Psoas muscle (tissue), 8 donors: ENCODE data around the gene DCBLD2. TPM values are rescaled to one million over a fixed set of nuclear protein-coding genes. Genes with fewer than 3 reads are reported as not detected.

Source experiments
- ATAC-seq, 4 donors: fragments of 200-7000 bp; cut with Tn5 transposase; one replicate each; pipeline ENCODE4 v1.9.1; 2020; ENCODE audit warnings: moderate library complexity in 3 of 4, mild to moderate bottlenecking in 2 of 4
- DNase-seq, 2 donors: peaks; one replicate each; pipeline ENCODE4 v3.0.0-alpha.2; 2020
- H3K27ac ChIP-seq: fragments of 200-600 bp; one replicate; pipeline ENCODE4 v1.8.0; 2022
- H3K27me3 ChIP-seq, 3 donors: fragments of 200-600 bp in 1 of 3; one replicate each; pipeline versions ENCODE4 v1.6.1 to v1.8.0; 2013 to 2022; ENCODE audit warnings: low read length in 2 of 3, mild to moderate bottlenecking in 2 of 3, moderate library complexity in 1 of 3; ENCODE audit not compliant: insufficient read depth in 3 of 3
- H3K36me3 ChIP-seq, 2 donors: fragments of 200-600 bp in 1 of 2; one replicate each; pipeline versions ENCODE4 v1.6.1 to v1.8.0; 2013 to 2022; ENCODE audit warnings: low read depth in 1 of 2, mild to moderate bottlenecking in 1 of 2, moderate library complexity in 1 of 2; ENCODE audit not compliant: insufficient read depth in 1 of 2
- H3K4me1 ChIP-seq: fragments of 200-600 bp; one replicate; pipeline ENCODE4 v1.8.0; 2022
- H3K4me3 ChIP-seq: fragments of 200-600 bp; one replicate; pipeline ENCODE4 v1.8.0; 2022; ENCODE audit warnings: mild to moderate bottlenecking
- H3K9me3 ChIP-seq: fragments of 200-600 bp; one replicate; pipeline ENCODE4 v1.8.0; 2022
- CTCF ChIP-seq: fragments of 200-600 bp; IDR thresholded peaks from one replicate; pipeline ENCODE4 v1.8.0; 2022; ENCODE audit warnings: antibody characterized with exemption
- WGBS, 3 donors: extraction: QIAGEN DNeasy Blood & Tissue Kit; methylation state at CpG; one replicate each; pipeline versions ENCODE4 v1.1.6 to v1.1.7; 2013; 5-methylcytosine and 5-hydroxymethylcytosine counted together
- intact Hi-C, 2 donors: fragments of 100-400 bp; cut with DNase I; formaldehyde crosslinking; loops; one replicate each; pipeline versions ENCODE4 v1.11.0 to v1.14.2; 2022
- polyA plus RNA-seq, 3 donors: library from polyadenylated mRNA; stranded (reverse); fragments of 200-250 nt; gene quantifications; one replicate each; pipeline ENCODE4 v1.2.3, GENCODE V29; 2013
- total RNA-seq, 4 donors: library from RNA; stranded (reverse); fragmentation: NEBNext Ultra II Directional in 2 of 4; extraction: Animal tissue kit (Norgen Biotek cat#: 25700) in 2 of 4; gene quantifications; one replicate each; pipeline versions ENCODE4 v1.2.1 to v1.2.4, GENCODE V29; 2021 to 2023
- donor health status: healthy with polysubstance abuse.
- donor health status: DM: no; HTN: no; CAD: no; lungs with moderate emphysema.
- donor health status: Bipolar disorder and iron deficiency.
- donor health status: healthy.
- donor health status: DM: yes; HTN: yes; CAD: no.
- donor health status: DM: no; HTN: no; CAD: no.
- donor health status: DM: no; HTN: no; CAD: no.
- donor health status: DM: yes; HTN: yes; CAD: no.

The DCBLD2 gene
- total and polyA plus RNA-seq, 7 donors, result 2.9 to 13.9 (median 5.3) TPM

- no peak for DNase-seq
- no peak for ATAC-seq
- intact Hi-C loops, result no loop called here
- Histone ChIP-seq H3K27me3 (no peaks in the 10 kb centered on the region), H3K9me3 (no peaks in the 10 kb centered on the region), H3K27ac (no peak overlapping the region), H3K4me3 (no peak overlapping the region), H3K4me1 (peaks cover 6% of the 10 kb centered on the region), H3K36me3 (peaks cover 2 to 15% of the 10 kb centered on the region in 2 donors)
- no peak for TF ChIP-seq CTCF
- WGBS, 3 donors, result 86 to 95% (median 92%) methylated on average over 2 of the region's 2 CpGs
Measured at GRCh38 chr3:98777286-98777685, 124.2 kb downstream of the DCBLD2 start.

- peaks cover 14% of the 10 kb centered on the region for H3K4me1 ChIP-seq
- H3K27ac ChIP-seq, result no peak overlapping the region
- ATAC-seq (no peak), DNase-seq (no peak)
- no peaks in the 10 kb centered on the region for H3K27me3 ChIP-seq
- TF ChIP-seq CTCF, result no peak
- H3K4me3 ChIP-seq, result no peak overlapping the region
- H3K9me3 ChIP-seq, result no peaks in the 10 kb centered on the region
- intact Hi-C loops, result no loop called here
- peaks cover 2 to 13% of the 10 kb centered on the region in 2 donors for H3K36me3 ChIP-seq
Measured at GRCh38 chr3:98776140-98776493, 125.4 kb downstream of the DCBLD2 start.

- Histone ChIP-seq H3K27ac (no peak overlapping the region), H3K4me1 (peaks cover 19% of the 10 kb centered on the region), H3K27me3 (no peaks in the 10 kb centered on the region), H3K36me3 (peaks cover 2 to 10% of the 10 kb centered on the region in 2 donors), H3K4me3 (no peak overlapping the region), H3K9me3 (no peaks in the 10 kb centered on the region)
- DNase-seq, result no peak
- WGBS, 3 donors, result 95 to 98% (median 96%) methylated on average over 3 of the region's 3 CpGs
- intact Hi-C loops, result no loop called here
- TF ChIP-seq CTCF, result no peak
- ATAC-seq, result no peak
Measured at GRCh38 chr3:98775459-98776139, 125.9 kb downstream of the DCBLD2 start.

- Histone ChIP-seq H3K4me3 (no peak overlapping the region), H3K36me3 (peaks cover 0 to 9% of the 10 kb centered on the region in 2 donors), H3K27ac (no peak overlapping the region), H3K9me3 (no peaks in the 10 kb centered on the region), H3K27me3 (no peaks in the 10 kb centered on the region), H3K4me1 (peaks cover 38% of the 10 kb centered on the region)
- 48 to 71% (median 56%) methylated on average over 2 of the region's 2 CpGs for WGBS, 3 donors
- ATAC-seq (peak in 2 of 4 donors; percentile 46 to 55), DNase-seq (no peak)
- intact Hi-C loops, result loop anchor here in 1 of 2 donors (5.0 kb wide), 1 partner anchor 40 kb away; no protein-coding TSS in a partner anchor
- TF ChIP-seq CTCF, result no peak
Measured at GRCh38 chr3:98772022-98772421, 129.5 kb downstream of the DCBLD2 start.
